ENCODE results near the gene CEACAM4. TPM values are rescaled to one million over a fixed set of nuclear protein-coding genes. Genes with fewer than 3 reads are reported as not detected.

Gene CEACAM4
- total RNA-seq, 1 donor: not detected

DNA sequence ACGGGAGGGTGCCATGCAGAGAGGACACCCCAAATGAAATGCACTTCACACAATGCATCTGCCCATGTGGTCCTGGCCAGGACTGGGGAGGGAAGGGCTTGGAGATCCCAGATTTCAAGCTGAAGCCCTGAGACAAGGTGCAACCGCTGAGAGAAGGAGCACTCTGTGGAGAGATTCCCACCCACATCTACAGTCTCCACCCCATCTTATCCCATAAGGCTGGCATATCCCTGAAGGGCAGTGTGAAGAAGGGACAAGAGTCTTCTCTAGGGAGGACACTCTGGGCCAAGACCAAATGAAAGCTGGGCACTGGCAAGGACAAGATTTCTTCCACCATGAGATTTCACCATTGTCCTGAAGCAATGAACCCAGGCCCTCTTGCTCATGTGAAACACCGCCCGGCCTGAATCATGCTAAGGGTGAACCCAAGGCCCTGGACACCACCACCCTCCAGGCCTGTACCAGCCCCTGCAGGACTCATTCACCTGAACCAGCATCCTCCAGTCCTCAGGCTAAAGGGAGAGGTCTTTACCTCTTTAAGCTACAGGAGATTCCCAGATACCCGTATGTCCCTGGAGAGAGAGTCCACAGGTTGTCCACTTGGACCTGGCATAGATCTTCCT, 20.5 kb downstream of the CEACAM4 start:
- no peak overlapping the region for H3K27ac ChIP-seq (ENCODE audit: low read depth, low read length)
- H3K4me1 ChIP-seq (ENCODE audit: insufficient read depth, low read length): no peaks in the 10 kb centered on the region
- no peak overlapping the region for H3K4me3 ChIP-seq (ENCODE audit: insufficient read depth, low read length)
- H3K79me2 ChIP-seq (ENCODE audit: insufficient read depth, low read length): no peaks in the 10 kb centered on the region
- H4K20me1 ChIP-seq (ENCODE audit: insufficient read depth, low read length): no peaks in the 10 kb centered on the region
- no peak overlapping the region for H3K4me2 ChIP-seq (ENCODE audit: insufficient read depth, low read length)
- no peak for DNase-seq (ENCODE audit: insufficient read length, low spot score, missing footprints)
- TF ChIP-seq, protein P1, sequence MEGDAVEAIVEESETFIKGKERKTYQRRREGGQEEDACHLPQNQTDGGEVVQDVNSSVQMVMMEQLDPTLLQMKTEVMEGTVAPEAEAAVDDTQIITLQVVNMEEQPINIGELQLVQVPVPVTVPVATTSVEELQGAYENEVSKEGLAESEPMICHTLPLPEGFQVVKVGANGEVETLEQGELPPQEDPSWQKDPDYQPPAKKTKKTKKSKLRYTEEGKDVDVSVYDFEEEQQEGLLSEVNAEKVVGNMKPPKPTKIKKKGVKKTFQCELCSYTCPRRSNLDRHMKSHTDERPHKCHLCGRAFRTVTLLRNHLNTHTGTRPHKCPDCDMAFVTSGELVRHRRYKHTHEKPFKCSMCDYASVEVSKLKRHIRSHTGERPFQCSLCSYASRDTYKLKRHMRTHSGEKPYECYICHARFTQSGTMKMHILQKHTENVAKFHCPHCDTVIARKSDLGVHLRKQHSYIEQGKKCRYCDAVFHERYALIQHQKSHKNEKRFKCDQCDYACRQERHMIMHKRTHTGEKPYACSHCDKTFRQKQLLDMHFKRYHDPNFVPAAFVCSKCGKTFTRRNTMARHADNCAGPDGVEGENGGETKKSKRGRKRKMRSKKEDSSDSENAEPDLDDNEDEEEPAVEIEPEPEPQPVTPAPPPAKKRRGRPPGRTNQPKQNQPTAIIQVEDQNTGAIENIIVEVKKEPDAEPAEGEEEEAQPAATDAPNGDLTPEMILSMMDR (IDR thresholded peaks at IDR 0.05; ENCODE audit: extremely low read depth, low read depth, low read length): no peak
- no peak overlapping the region for H2AFZ ChIP-seq (ENCODE audit: low read length)
- no peaks in the 10 kb centered on the region for H3K36me3 ChIP-seq (ENCODE audit: insufficient read depth, low read length)
- H3K27me3 ChIP-seq (ENCODE audit: insufficient read depth, low read length): no peaks in the 10 kb centered on the region
- no peaks in the 10 kb centered on the region for H3K9me3 ChIP-seq (ENCODE audit: low read depth, low read length)

DNA sequence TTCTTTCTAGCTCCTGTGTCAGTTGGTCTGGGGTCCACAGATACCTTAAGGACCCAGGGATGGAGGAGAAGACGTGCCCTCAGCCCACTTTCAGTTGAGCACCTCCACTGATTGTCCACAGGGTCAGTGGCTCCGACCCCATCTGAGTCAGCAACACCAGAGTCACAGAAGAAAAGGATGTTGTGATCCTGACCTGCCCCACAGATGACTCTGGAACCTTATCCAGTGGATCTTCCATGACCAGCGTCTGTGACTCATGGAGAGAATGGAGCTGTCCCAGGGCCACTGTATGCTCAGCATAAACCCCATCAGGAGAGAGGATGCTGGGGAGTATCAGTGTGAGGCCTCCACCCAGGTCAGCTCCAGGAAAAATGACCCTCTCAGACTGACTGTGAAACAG, 22.0 kb downstream of the CEACAM4 start:
- Histone ChIP-seq H3K27ac (ENCODE audit: low read depth, low read length) (no peak overlapping the region), H3K36me3 (ENCODE audit: insufficient read depth, low read length) (no peaks in the 10 kb centered on the region), H3K4me2 (ENCODE audit: insufficient read depth, low read length) (no peak overlapping the region), H2AFZ (ENCODE audit: low read length) (no peak overlapping the region), H3K79me2 (ENCODE audit: insufficient read depth, low read length) (no peaks in the 10 kb centered on the region), H3K27me3 (ENCODE audit: insufficient read depth, low read length) (no peaks in the 10 kb centered on the region), H4K20me1 (ENCODE audit: insufficient read depth, low read length) (no peaks in the 10 kb centered on the region), H3K4me3 (ENCODE audit: insufficient read depth, low read length) (no peak overlapping the region), H3K4me1 (ENCODE audit: insufficient read depth, low read length) (no peaks in the 10 kb centered on the region), H3K9me3 (ENCODE audit: low read depth, low read length) (no peaks in the 10 kb centered on the region)
- TF ChIP-seq, protein P1 (IDR thresholded peaks at IDR 0.05; ENCODE audit: extremely low read depth, low read depth, low read length): no peak
- no peak for DNase-seq (ENCODE audit: insufficient read length, low spot score, missing footprints)

DNA sequence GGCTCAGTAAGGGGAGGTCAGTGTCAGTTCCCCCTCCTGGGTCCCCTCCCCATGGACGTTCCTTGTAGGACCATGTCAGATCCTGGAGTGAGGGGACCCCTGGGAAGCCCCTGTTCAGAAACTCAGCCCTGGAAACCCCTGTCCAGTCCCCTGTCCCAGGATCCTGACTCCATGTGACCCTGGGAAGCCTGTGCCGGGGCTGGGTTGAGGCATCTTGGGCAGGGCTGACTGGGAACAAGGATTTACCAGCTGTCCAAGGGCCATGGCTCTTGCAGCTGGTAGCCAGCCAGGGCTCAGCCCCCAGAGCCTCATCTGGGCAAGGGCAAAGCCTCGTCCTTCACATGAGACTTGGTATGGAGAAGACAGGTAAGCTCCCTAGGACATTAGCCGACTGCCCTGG, 25.1 kb downstream of the CEACAM4 start:
- no peaks in the 10 kb centered on the region for H3K9me3 ChIP-seq (ENCODE audit: low read depth, low read length)

DNA sequence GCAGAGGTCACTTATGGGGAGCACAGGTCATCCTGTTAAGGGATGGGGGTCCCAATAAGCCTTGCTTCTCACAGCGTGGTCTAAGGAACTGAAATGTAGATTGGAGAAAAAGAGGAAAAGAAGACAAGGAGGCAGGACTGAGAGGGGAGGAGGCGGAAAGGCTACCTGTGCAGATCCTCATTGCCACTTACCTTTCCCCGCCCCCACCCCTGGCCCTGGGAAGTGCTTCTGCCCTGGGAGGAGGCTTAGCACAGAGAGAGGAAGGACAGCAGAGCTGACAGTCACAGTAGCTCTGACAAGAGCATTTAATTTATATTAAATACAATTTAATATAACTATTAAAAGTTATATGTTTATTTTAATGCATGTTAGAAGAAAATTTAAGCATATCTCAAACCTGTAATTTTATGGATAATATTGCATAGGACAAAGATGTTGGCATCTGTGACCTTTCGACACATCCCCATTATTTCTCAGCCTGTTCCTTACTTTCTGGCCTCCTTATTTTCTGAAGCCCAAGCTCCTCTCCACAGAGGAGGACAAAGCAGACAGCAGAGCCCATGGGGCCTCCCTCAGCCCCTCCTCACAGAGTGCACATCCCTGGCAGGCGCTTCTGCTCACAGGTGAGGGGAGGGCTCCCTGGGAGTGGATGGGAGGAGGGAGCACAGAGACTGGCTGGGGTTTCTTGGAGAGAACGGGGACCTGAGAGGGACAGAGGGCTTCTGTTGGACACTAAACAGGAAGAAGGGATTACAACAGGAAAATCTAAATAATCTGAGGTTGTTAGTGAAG, 27.5 kb downstream of the CEACAM4 start:
- Histone ChIP-seq H3K4me2 (ENCODE audit: insufficient read depth, low read length) (no peak overlapping the region), H3K36me3 (ENCODE audit: insufficient read depth, low read length) (no peaks in the 10 kb centered on the region), H3K4me1 (ENCODE audit: insufficient read depth, low read length) (no peaks in the 10 kb centered on the region), H3K9me3 (ENCODE audit: low read depth, low read length) (no peaks in the 10 kb centered on the region), H3K27me3 (ENCODE audit: insufficient read depth, low read length) (no peaks in the 10 kb centered on the region), H2AFZ (ENCODE audit: low read length) (no peak overlapping the region), H3K27ac (ENCODE audit: low read depth, low read length) (no peak overlapping the region), H4K20me1 (ENCODE audit: insufficient read depth, low read length) (no peaks in the 10 kb centered on the region), H3K79me2 (ENCODE audit: insufficient read depth, low read length) (no peaks in the 10 kb centered on the region), H3K4me3 (ENCODE audit: insufficient read depth, low read length) (no peak overlapping the region)
- no peak for DNase-seq (ENCODE audit: insufficient read length, low spot score, missing footprints)
- TF ChIP-seq, protein P1 (IDR thresholded peaks at IDR 0.05; ENCODE audit: extremely low read depth, low read depth, low read length): no peak

More for the DNA sequence above, 25.1 kb downstream of the CEACAM4 start:
- Histone ChIP-seq H3K4me3 (ENCODE audit: insufficient read depth, low read length) (no peak overlapping the region), H3K4me2 (ENCODE audit: insufficient read depth, low read length) (no peak overlapping the region), H3K79me2 (ENCODE audit: insufficient read depth, low read length) (no peaks in the 10 kb centered on the region), H3K36me3 (ENCODE audit: insufficient read depth, low read length) (no peaks in the 10 kb centered on the region), H4K20me1 (ENCODE audit: insufficient read depth, low read length) (no peaks in the 10 kb centered on the region), H3K27me3 (ENCODE audit: insufficient read depth, low read length) (no peaks in the 10 kb centered on the region), H3K27ac (ENCODE audit: low read depth, low read length) (no peak overlapping the region), H3K4me1 (ENCODE audit: insufficient read depth, low read length) (no peaks in the 10 kb centered on the region), H2AFZ (ENCODE audit: low read length) (no peak overlapping the region)
- TF ChIP-seq, protein P1 (IDR thresholded peaks at IDR 0.05; ENCODE audit: extremely low read depth, low read depth, low read length): no peak
- DNase-seq (ENCODE audit: insufficient read length, low spot score, missing footprints): no peak

All from osteoblast (primary cell).